ENCODE data around the gene OSBPL2. TPM values are rescaled to one million over a fixed set of nuclear protein-coding genes. Genes with fewer than 3 reads are reported as not detected.

OSBPL2 gene
- total and polyA plus RNA-seq, 2 donors (not counting 1 experiment from before 2014, with no cell fraction given): 28.1 to 74.3 TPM

DNA sequence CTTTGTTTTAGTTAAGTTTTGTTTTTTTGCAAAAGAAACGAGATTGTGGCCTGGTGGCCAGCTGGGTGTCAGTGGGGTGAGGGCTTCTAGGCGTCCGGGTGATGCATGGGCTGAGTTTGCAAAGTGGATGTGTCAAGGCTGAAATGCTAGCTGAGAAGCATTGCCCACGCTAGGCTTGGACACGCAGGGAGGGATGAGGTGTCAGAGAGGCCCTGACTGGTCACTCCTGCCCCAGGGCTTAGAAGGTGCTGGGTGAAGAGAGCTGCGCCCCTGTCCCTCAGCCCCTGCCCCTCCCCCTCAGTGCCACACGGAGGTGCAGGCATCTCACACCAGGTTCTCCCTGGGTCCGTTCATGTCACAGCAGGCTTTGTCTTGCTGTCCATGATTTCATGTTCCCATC lies 8.1 kb downstream of the OSBPL2 start:
- Histone ChIP-seq H3K9ac (ENCODE audit: low read length) (no peak overlapping the region), H3K36me3 (replicated peaks in 1 of 2; ENCODE audit: control extremely low read depth in 1 of 2, control insufficient read depth in 1 of 2, extremely low read depth in 1 of 2, insufficient read depth in 2 of 2, low read length in 1 of 2) (peaks cover 0 to 27% of the 10 kb centered on the region in 2 experiments), H4K20me1 (ENCODE audit: control insufficient read depth, insufficient read depth, low read length, poor library complexity, severe bottlenecking) (peaks cover 92% of the 10 kb centered on the region), H2AFZ (ENCODE audit: insufficient read depth, low read depth, low read length, poor library complexity, severe bottlenecking) (no peak overlapping the region), H3K27ac (ENCODE audit: low read length in 2 of 2) (no peak overlapping the region), H3K4me2 (replicated peaks; ENCODE audit: low read depth, low read length, poor library complexity, severe bottlenecking) (no peak overlapping the region), H3K27me3 (replicated peaks in 1 of 4; ENCODE audit: control extremely low read depth in 1 of 4, control insufficient read depth in 3 of 4, insufficient read depth in 4 of 4, low read length in 3 of 4) (no peaks in the 10 kb centered on the region), H3K4me1 (ENCODE audit: control insufficient read depth in 2 of 2, insufficient read depth in 2 of 2, low read length in 2 of 2) (peaks cover 9 to 16% of the 10 kb centered on the region in 2 donors), H3K4me3 (ENCODE audit: control extremely low read depth in 1 of 5, extremely low read depth in 1 of 5, insufficient read depth in 1 of 5, low read depth in 2 of 5, low read length in 4 of 5) (no peak overlapping the region), H3K79me2 (ENCODE audit: control insufficient read depth, insufficient read depth, low read length) (peaks cover 99% of the 10 kb centered on the region), H3K9me3 (ENCODE audit: control extremely low read depth in 1 of 3, control insufficient read depth in 2 of 3, insufficient read depth in 1 of 3, low read length in 2 of 3) (no peaks in the 10 kb centered on the region)
- TF ChIP-seq EZH2 (IDR thresholded peaks at IDR 0.05; ENCODE audit: borderline replicate concordance, insufficient read depth, low read depth, low read length, poor library complexity, severe bottlenecking): no peak
- TF ChIP-seq, protein P1, sequence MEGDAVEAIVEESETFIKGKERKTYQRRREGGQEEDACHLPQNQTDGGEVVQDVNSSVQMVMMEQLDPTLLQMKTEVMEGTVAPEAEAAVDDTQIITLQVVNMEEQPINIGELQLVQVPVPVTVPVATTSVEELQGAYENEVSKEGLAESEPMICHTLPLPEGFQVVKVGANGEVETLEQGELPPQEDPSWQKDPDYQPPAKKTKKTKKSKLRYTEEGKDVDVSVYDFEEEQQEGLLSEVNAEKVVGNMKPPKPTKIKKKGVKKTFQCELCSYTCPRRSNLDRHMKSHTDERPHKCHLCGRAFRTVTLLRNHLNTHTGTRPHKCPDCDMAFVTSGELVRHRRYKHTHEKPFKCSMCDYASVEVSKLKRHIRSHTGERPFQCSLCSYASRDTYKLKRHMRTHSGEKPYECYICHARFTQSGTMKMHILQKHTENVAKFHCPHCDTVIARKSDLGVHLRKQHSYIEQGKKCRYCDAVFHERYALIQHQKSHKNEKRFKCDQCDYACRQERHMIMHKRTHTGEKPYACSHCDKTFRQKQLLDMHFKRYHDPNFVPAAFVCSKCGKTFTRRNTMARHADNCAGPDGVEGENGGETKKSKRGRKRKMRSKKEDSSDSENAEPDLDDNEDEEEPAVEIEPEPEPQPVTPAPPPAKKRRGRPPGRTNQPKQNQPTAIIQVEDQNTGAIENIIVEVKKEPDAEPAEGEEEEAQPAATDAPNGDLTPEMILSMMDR (IDR thresholded peaks at IDR 0.05): no peak
- H3K4me1 Mint-ChIP-seq: peaks cover 29% of the 10 kb centered on the region
- DNase-seq (no peak), ATAC-seq (ENCODE audit: low read depth) (no peak)
- no peaks in the 10 kb centered on the region for H3K27me3 Mint-ChIP-seq
- 90% methylated on average over 8 of the region's 8 CpGs for WGBS (ENCODE audit: insufficient coverage)
- ChIA-PET CTCF (no interaction called here), POLR2A (no interaction called here)
- no peak overlapping the region for H3K4me3 Mint-ChIP-seq
- H3K27ac Mint-ChIP-seq: no peak overlapping the region
- no peaks in the 10 kb centered on the region for H3K9me3 Mint-ChIP-seq (ENCODE audit: insufficient read depth)
- intact Hi-C loops (cut with micrococcal nuclease): no loop called here

DNA sequence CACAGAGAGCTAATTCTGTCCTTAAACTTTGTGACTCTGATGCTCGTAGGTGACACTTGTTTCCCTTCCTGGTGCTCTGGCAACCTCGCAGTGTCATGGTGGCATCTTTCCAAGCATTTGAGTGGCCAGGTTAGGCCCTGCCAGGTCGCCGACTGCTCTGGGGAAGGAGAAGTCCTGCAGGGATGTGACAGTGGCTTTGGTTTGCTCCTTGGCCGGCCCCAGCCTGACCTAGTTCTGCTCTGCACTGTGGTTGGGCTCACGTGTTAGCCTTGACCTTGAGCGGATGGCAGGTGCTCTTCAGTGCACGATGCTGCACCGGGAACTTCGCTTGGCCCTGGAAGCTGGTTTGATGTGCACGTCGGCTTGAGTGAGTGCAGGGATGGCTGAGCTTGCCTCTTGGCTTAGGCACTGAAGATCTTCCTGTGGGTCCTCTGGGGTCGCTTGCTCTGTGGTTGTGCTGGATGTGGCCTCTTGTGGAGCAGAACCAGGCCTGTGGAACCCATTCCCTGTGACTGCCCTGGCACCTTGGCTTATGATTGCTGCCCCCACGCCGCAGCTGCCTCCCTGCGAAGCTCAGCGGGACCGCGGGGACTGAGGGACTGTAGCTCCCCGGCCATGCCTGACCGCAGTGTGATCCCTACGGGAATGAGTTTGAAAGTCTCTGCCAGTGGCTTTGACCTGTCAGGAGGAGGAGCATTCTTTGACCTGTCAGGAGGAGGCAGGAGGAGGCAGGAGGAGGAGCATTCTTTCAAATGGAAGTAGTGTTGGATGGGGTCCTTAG lies 8.7 kb downstream of the OSBPL2 start:
- H3K27ac ChIP-seq (ENCODE audit: low read length in 2 of 2): no peak overlapping the region
- WGBS (ENCODE audit: insufficient coverage): 93% methylated on average over 20 of the region's 22 CpGs
- no peak overlapping the region for H3K9ac ChIP-seq (ENCODE audit: low read length)
- H2AFZ ChIP-seq (ENCODE audit: insufficient read depth, low read depth, low read length, poor library complexity, severe bottlenecking): no peak overlapping the region
- intact Hi-C loops (cut with micrococcal nuclease): no loop called here
- CTCF ChIA-PET: no interaction called here
- peak overlapping the region; percentile 20 for H3K27ac Mint-ChIP-seq
- no peaks in the 10 kb centered on the region for H3K27me3 Mint-ChIP-seq
- no peak overlapping the region for H3K4me3 ChIP-seq (ENCODE audit: control extremely low read depth in 1 of 5, extremely low read depth in 1 of 5, insufficient read depth in 1 of 5, low read depth in 2 of 5, low read length in 4 of 5)
- H3K9me3 ChIP-seq (ENCODE audit: control extremely low read depth in 1 of 3, control insufficient read depth in 2 of 3, insufficient read depth in 1 of 3, low read length in 2 of 3): no peaks in the 10 kb centered on the region
- no peak for DNase-seq
- POLR2A ChIA-PET: interaction anchor here (0.6 kb wide), 1 partner anchor 760 kb away, joined by 3 read pairs; no protein-coding TSS in a partner anchor
- peaks cover 25% of the 10 kb centered on the region for H3K4me1 Mint-ChIP-seq
- no peaks in the 10 kb centered on the region for H3K9me3 Mint-ChIP-seq (ENCODE audit: insufficient read depth)
- H3K36me3 ChIP-seq (replicated peaks in 1 of 2; ENCODE audit: control extremely low read depth in 1 of 2, control insufficient read depth in 1 of 2, extremely low read depth in 1 of 2, insufficient read depth in 2 of 2, low read length in 1 of 2): peaks cover 0 to 23% of the 10 kb centered on the region in 2 experiments
- H4K20me1 ChIP-seq (ENCODE audit: control insufficient read depth, insufficient read depth, low read length, poor library complexity, severe bottlenecking): peaks cover 92% of the 10 kb centered on the region
- H3K27me3 ChIP-seq (replicated peaks in 1 of 4; ENCODE audit: control extremely low read depth in 1 of 4, control insufficient read depth in 3 of 4, insufficient read depth in 4 of 4, low read length in 3 of 4): no peaks in the 10 kb centered on the region
- H3K4me1 ChIP-seq (ENCODE audit: control insufficient read depth in 2 of 2, insufficient read depth in 2 of 2, low read length in 2 of 2): peaks cover 9 to 16% of the 10 kb centered on the region in 2 donors
- no peak overlapping the region for H3K4me2 ChIP-seq (replicated peaks; ENCODE audit: low read depth, low read length, poor library complexity, severe bottlenecking)
- TF ChIP-seq EZH2 (IDR thresholded peaks at IDR 0.05; ENCODE audit: borderline replicate concordance, insufficient read depth, low read depth, low read length, poor library complexity, severe bottlenecking): no peak
- TF ChIP-seq, protein P1 (IDR thresholded peaks at IDR 0.05): no peak
- ATAC-seq (ENCODE audit: low read depth): no peak
- H3K79me2 ChIP-seq (ENCODE audit: control insufficient read depth, insufficient read depth, low read length): peaks cover 99% of the 10 kb centered on the region
- no peak overlapping the region for H3K4me3 Mint-ChIP-seq
